GM20431 (cell line): Measurements from ENCODE around the gene USP3.

Experiments used
- in situ Hi-C: fragments of 300-500 bp; cut with MseI, MboI; formaldehyde crosslinking; loops from one replicate; pipeline ENCODE4 v1.15.0; 2020; ENCODE audit warnings: low sequenced_read_pairs; ENCODE audit not compliant: unreplicated experiment

Gene USP3

GRCh38 chr15:63628123-63628822 lies 123.9 kb downstream of the USP3 start:
- in situ Hi-C loops: no loop called here

- in situ Hi-C loops: no loop called here
Observed at GRCh38 chr15:63630036-63630751, 125.8 kb downstream of the USP3 start.

GRCh38 chr15:63633312-63633711 lies 128.9 kb downstream of the USP3 start:
- in situ Hi-C loops: no loop called here

GRCh38 chr15:63634154-63634553 lies 129.8 kb downstream of the USP3 start:
- in situ Hi-C loops: no loop called here

GRCh38 chr15:63636518-63637061 lies 132.2 kb downstream of the USP3 start:
- in situ Hi-C loops: no loop called here

- in situ Hi-C loops: no loop called here
Observed at GRCh38 chr15:63638839-63639238, 134.4 kb downstream of the USP3 start.

- in situ Hi-C loops: no loop called here
Observed at GRCh38 chr15:63640146-63640545, 135.8 kb downstream of the USP3 start.
